Measurements from ENCODE around the gene GAMT. TPM values are rescaled to one million over a fixed set of nuclear protein-coding genes. Genes with fewer than 3 reads are reported as not detected.

The GAMT gene
- total and polyA plus RNA-seq, 2 of the 13 experiments (the other 11 are each of a cell fraction or from before 2014, with no cell fraction given): 115 to 124 TPM

- TF ChIP-seq YEATS2 (CRISPR knock-in tag; IDR thresholded peaks at IDR 0.05; ENCODE audit: borderline replicate concordance) (no peak), ZBTB7A (CRISPR knock-in tag; IDR thresholded peaks at IDR 0.05) (peak; percentile 70; the same call in 1 of the 2 replicates), RCOR2 (CRISPR knock-in tag; IDR thresholded peaks at IDR 0.05) (peak; percentile 61; the same call in 1 of the 2 replicates), ZNF484 (CRISPR knock-in tag; IDR thresholded peaks at IDR 0.05; ENCODE audit: borderline replicate concordance, low read depth) (no peak), PCBP1 (IDR thresholded peaks at IDR 0.05; ENCODE audit: borderline replicate concordance, low read depth, low read length) (no peak), E2F2 (CRISPR knock-in tag; IDR thresholded peaks at IDR 0.05; ENCODE audit: borderline replicate concordance) (no peak), NFIC (IDR thresholded peaks at IDR 0.05; ENCODE audit: low read length) (no peak), RARA (CRISPR knock-in tag; IDR thresholded peaks at IDR 0.05) (no peak), ZNF572 (CRISPR knock-in tag; IDR thresholded peaks at IDR 0.05) (0 out of 2 replicates have a peak, but pooled peaks have one; percentile 27), FOXM1 (CRISPR knock-in tag; IDR thresholded peaks at IDR 0.05) (no peak), ZNF639 (CRISPR knock-in tag; conservative IDR thresholded peaks at IDR 0.05) (no peak), ZBTB7B (CRISPR knock-in tag; IDR thresholded peaks at IDR 0.05) (peak; percentile 30), HOXA9 (CRISPR knock-in tag; IDR thresholded peaks at IDR 0.05; ENCODE audit: borderline replicate concordance) (peak; percentile 52; the same call in 1 of the 2 replicates), HOXD1 (CRISPR knock-in tag; IDR thresholded peaks at IDR 0.05) (no peak), ZNF280D (CRISPR knock-in tag; IDR thresholded peaks at IDR 0.05) (no peak), JUND (CRISPR knock-in tag; IDR thresholded peaks at IDR 0.05) (no peak), BRD4 (CRISPR knock-in tag; IDR thresholded peaks at IDR 0.05) (no peak), HOXA5 (CRISPR knock-in tag; IDR thresholded peaks at IDR 0.05) (0 out of 2 replicates have a peak, but pooled peaks have one; percentile 38), FOSL2 (CRISPR knock-in tag; IDR thresholded peaks at IDR 0.05) (peak; percentile 82), BATF2 (CRISPR knock-in tag; IDR thresholded peaks at IDR 0.05) (0 out of 2 replicates have a peak, but pooled peaks have one; percentile 52), THAP9 (CRISPR knock-in tag; IDR thresholded peaks at IDR 0.05; ENCODE audit: borderline replicate concordance) (no peak)
Observed at GRCh38 chr19:1445185-1445931, 44.0 kb upstream of the GAMT start (continued).

Measured in HepG2 (cell line).